Tibial nerve (tissue), 4 donors: ENCODE measurements around the gene GLUD1. TPM values are rescaled to one million over a fixed set of nuclear protein-coding genes. Genes with fewer than 3 reads are reported as not detected.

Experiments
- DNase-seq, 2 donors: peaks; one replicate each; pipeline ENCODE4 v3.0.0-alpha.2; 2019; ENCODE audit warnings: low spot score in 2 of 2
- H3K27ac ChIP-seq, 4 donors: fragments of 200-600 bp; sonication (generic) in 3 of 4; one replicate each; pipeline ENCODE4 v1.5.1; 2017 to 2019; ENCODE audit warnings: mild to moderate bottlenecking in 1 of 4
- H3K27me3 ChIP-seq, 2 donors: fragments of 200-600 bp; sonication (generic) in 1 of 2; one replicate each; pipeline versions ENCODE4 v1.5.1 to v1.6.0; 2017 to 2019
- H3K36me3 ChIP-seq, 3 donors: fragments of 200-600 bp; sonication (generic); one replicate each; pipeline ENCODE4 v1.5.1; 2018 to 2019
- H3K4me1 ChIP-seq, 4 donors: fragments of 200-600 bp; sonication (generic) in 3 of 4; one replicate each; pipeline ENCODE4 v1.5.1; 2017 to 2019
- H3K4me3 ChIP-seq, 4 donors: fragments of 200-600 bp; sonication (generic) in 3 of 4; one replicate each; pipeline ENCODE4 v1.5.1; 2017 to 2019; ENCODE audit warnings: mild to moderate bottlenecking in 1 of 4, moderate library complexity in 1 of 4
- H3K9me3 ChIP-seq, 4 donors: fragments of 200-600 bp; sonication (generic) in 3 of 4; one replicate each; pipeline ENCODE4 v1.5.1; 2017 to 2019
- EP300 ChIP-seq, 2 donors: sonication (generic); formaldehyde crosslinking; IDR thresholded peaks; one replicate each; pipeline ENCODE4 v1.6.1; 2017; ENCODE audit warnings: antibody characterized with exemption in 2 of 2, mild to moderate bottlenecking in 1 of 2
- POLR2A ChIP-seq, 2 donors: fragments of 450-650 bp; IDR thresholded peaks; one replicate each; pipeline ENCODE4 v1.6.1; 2017; ENCODE audit warnings: antibody characterized with exemption in 2 of 2, mild to moderate bottlenecking in 2 of 2, moderate library complexity in 2 of 2
- WGBS, 2 donors: methylation state at CpG; one replicate each; pipeline ENCODE4 v1.1.5; 2018; 5-methylcytosine and 5-hydroxymethylcytosine counted together
- total RNA-seq, 4 donors: library from RNA; depleted of rRNA; stranded (reverse); fragments of >200 nt; gene quantifications; one replicate each; pipeline ENCODE4 v1.1.0, GENCODE V29; 2016
- TF ChIP-seq, protein P1 (sequence below), 5 experiments: fragments of 200-600 bp in 3 of 5; fragments of 450-650 bp in 2 of 5; sonication (generic) in 3 of 5; IDR thresholded peaks; one replicate each; pipeline ENCODE4 v1.5.1; 2016 to 2019; ENCODE audit warnings: antibody characterized with exemption in 5 of 5, mild to moderate bottlenecking in 3 of 5, moderate library complexity in 2 of 5

GLUD1 gene
- total RNA-seq, 4 donors from 2014 or later: 204 to 241 (median 223) TPM

GRCh38 chr10:87059401-87059800 lies 35.2 kb downstream of the GLUD1 start:
- H3K36me3 ChIP-seq: peaks cover 0 to 96% (median 38%) of the 10 kb centered on the region in 3 donors
- 90% methylated on average over 1 of the region's 1 CpG for WGBS, 2 donors
- TF ChIP-seq POLR2A (IDR thresholded peaks at IDR 0.05): no peak
- no peak for TF ChIP-seq EP300 (IDR thresholded peaks at IDR 0.05)
- TF ChIP-seq, protein P1, sequence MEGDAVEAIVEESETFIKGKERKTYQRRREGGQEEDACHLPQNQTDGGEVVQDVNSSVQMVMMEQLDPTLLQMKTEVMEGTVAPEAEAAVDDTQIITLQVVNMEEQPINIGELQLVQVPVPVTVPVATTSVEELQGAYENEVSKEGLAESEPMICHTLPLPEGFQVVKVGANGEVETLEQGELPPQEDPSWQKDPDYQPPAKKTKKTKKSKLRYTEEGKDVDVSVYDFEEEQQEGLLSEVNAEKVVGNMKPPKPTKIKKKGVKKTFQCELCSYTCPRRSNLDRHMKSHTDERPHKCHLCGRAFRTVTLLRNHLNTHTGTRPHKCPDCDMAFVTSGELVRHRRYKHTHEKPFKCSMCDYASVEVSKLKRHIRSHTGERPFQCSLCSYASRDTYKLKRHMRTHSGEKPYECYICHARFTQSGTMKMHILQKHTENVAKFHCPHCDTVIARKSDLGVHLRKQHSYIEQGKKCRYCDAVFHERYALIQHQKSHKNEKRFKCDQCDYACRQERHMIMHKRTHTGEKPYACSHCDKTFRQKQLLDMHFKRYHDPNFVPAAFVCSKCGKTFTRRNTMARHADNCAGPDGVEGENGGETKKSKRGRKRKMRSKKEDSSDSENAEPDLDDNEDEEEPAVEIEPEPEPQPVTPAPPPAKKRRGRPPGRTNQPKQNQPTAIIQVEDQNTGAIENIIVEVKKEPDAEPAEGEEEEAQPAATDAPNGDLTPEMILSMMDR (IDR thresholded peaks at IDR 0.05): no peak

DNA sequence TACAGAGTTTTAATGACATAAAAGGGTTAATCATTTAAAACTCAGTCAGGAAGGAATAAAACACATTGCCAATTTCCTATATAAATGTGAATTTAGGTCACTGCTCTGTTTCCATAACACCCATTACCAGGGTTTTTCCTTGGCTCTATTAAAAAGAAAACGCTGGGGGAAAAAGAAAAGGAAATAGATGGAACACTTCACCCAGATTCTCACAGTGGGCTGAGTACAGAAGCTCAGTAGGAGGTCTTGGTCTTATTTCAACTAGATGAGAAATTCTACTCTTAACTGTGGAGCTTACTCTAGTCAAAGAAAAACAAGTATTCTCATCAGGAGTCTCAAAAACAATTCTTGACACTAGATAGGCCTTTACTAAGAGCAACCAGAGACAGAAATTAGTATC lies 36.5 kb downstream of the GLUD1 start:
- H3K36me3 ChIP-seq: peaks cover 0 to 96% (median 38%) of the 10 kb centered on the region in 3 donors

More at GRCh38 chr10:87059401-87059800, 35.2 kb downstream of the GLUD1 start:
- no peak for DNase-seq
- Histone ChIP-seq H3K9me3 (no peaks in the 10 kb centered on the region), H3K4me1 (peaks cover 0 to 12% (median 1%) of the 10 kb centered on the region in 4 donors), H3K27ac (no peak overlapping the region), H3K4me3 (no peak overlapping the region), H3K27me3 (no peaks in the 10 kb centered on the region)

DNA sequence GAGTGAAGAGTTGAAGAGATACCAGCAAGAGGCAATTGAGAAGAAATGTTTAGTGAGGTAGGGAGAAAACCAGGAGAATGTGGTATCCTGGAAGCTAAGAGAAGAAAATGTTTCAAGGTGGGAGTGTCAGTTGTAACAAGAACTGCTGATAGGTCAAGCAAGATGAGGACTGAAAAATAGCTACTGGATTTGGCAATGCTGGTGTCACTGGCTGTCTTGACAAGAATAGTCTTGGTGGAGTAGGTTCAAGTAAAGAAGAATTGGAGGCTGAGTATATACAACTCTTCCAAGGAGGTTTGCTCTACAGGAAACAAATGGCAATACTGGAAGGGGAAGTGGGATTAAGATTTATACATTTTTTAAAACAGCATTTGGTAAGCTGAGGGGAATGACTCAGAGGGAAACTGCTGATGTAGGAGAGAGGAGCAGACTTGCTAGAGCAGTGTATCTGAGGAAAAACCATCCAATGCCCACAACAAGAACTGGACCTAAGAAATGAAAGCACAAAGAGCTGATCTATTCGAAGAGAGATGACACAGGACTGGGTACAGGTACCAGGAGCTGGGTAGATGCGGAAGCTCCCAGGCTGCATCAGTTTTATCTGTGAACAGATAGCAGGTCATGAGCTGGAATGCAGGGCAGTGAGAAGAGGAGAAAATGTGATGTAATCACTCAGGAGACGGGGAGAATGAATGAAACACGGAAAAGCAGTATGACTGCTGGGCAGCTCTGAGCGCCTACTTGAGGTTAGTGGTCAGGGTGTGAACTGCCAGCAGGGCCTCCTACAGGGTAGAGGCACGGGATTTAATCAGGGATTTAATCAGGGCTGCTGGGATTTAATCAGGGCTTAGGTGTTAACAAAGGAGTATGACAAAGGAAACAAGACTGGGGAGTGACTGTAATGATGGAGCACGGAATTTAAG lies 40.0 kb downstream of the GLUD1 start:
- Histone ChIP-seq H3K27ac (peak overlapping the region in 2 of 4 donors; percentile 56), H3K36me3 (peaks cover 0 to 95% (median 27%) of the 10 kb centered on the region in 3 donors), H3K27me3 (no peaks in the 10 kb centered on the region), H3K4me1 (peaks cover 0 to 22% (median 2%) of the 10 kb centered on the region in 4 donors), H3K9me3 (no peaks in the 10 kb centered on the region), H3K4me3 (peak overlapping the region in 1 of 4 donors; percentile 1)
- WGBS, 2 donors: 66 to 78% methylated on average over 7 of the region's 7 CpGs
- TF ChIP-seq EP300 (IDR thresholded peaks at IDR 0.05) (peak in 1 of 2 donors; percentile 30), POLR2A (IDR thresholded peaks at IDR 0.05) (no peak)
- TF ChIP-seq, protein P1 (IDR thresholded peaks at IDR 0.05): peak in 1 of 5 experiments; percentile 11
- DNase-seq: no peak

More for the DNA sequence above, 36.5 kb downstream of the GLUD1 start:
- Histone ChIP-seq H3K4me3 (no peak overlapping the region), H3K9me3 (no peaks in the 10 kb centered on the region), H3K27ac (peak overlapping the region in 2 of 4 donors; percentile 21 to 41), H3K27me3 (no peaks in the 10 kb centered on the region), H3K4me1 (peaks cover 0 to 22% (median 2%) of the 10 kb centered on the region in 4 donors)
- WGBS, 2 donors: 47 to 51% methylated on average over 1 of the region's 1 CpG
- DNase-seq: no peak
- TF ChIP-seq, protein P1 (IDR thresholded peaks at IDR 0.05): no peak
- TF ChIP-seq POLR2A (IDR thresholded peaks at IDR 0.05) (no peak), EP300 (IDR thresholded peaks at IDR 0.05) (no peak)

DNA sequence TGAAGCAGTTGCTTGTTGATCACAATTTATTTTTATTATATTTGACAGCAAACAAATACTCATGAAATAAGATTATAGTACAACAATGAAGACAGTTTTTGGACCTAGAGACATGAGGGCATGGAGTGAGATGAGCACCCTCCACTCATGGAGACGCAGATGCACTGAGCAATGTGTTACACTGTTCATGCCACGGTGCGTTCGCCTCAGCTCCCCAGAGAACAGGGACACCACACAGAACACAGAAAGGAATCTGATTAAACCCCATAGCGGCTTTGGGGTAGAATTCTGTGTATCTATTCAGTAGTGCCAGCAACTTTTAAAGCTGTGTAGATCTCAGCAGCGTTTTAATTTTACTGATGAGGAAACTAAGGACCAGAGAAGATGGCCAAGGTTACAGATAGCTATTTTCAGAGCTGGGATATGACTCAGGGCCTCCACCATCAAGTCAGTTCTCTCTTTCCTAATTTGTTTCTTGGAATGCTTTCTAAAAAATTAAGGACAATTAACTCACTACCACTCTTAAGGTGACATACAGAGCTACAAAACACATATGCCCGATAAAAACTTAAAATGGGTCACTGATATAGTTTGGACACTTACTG lies 41.0 kb downstream of the GLUD1 start:
- WGBS, 2 donors: 86 to 88% methylated on average over 7 of the region's 7 CpGs
- H3K27ac ChIP-seq: peak overlapping the region in 2 of 4 donors; percentile 56
- DNase-seq: no peak
- no peaks in the 10 kb centered on the region for H3K9me3 ChIP-seq
- peaks cover 0 to 19% (median 2%) of the 10 kb centered on the region in 4 donors for H3K4me1 ChIP-seq
- H3K36me3 ChIP-seq: peaks cover 0 to 94% (median 26%) of the 10 kb centered on the region in 3 donors
- H3K27me3 ChIP-seq: no peaks in the 10 kb centered on the region
- H3K4me3 ChIP-seq: no peak overlapping the region
- no peak for TF ChIP-seq EP300 (IDR thresholded peaks at IDR 0.05)
- TF ChIP-seq, protein P1 (IDR thresholded peaks at IDR 0.05): no peak
- no peak for TF ChIP-seq POLR2A (IDR thresholded peaks at IDR 0.05)
